GM12891 (cell line): ENCODE data around the gene BICD1.
"Not testable (repeated sequence)": the region's sequence is repeated elsewhere in the genome, so short reads cannot be mapped to it uniquely, and the experiment has no call there.

Experiments used
- PAX5 ChIP-seq: IDR thresholded peaks from 2 replicates; pipeline ENCODE4 v1.6.1; 2011; ENCODE audit warnings: low read length, moderate library complexity, mild to moderate bottlenecking; ENCODE audit not compliant: insufficient read depth, severe bottlenecking
- POLR2A ChIP-seq: IDR thresholded peaks from 2 replicates; pipeline ENCODE4 v1.6.1; 2011; ENCODE audit warnings: low read depth, low read length, control low read depth
- POLR2AphosphoS5 ChIP-seq: IDR thresholded peaks from 2 replicates; pipeline ENCODE4 v1.6.1; 2011; ENCODE audit warnings: low read depth, low read length, control low read depth
- SPI1 ChIP-seq: IDR thresholded peaks from 2 replicates; pipeline ENCODE4 v1.6.1; 2011; ENCODE audit warnings: low read depth, low read length, control low read depth
- TAF1 ChIP-seq: IDR thresholded peaks from 2 replicates; pipeline ENCODE4 v1.6.1; 2011; ENCODE audit warnings: low read depth, low read length, control low read depth

GRCh38 chr12:32275520-32275919 lies 168.9 kb downstream of the BICD1 start:
- TF ChIP-seq SPI1, TAF1, POLR2AphosphoS5, POLR2A, PAX5: not testable (repeated sequence)
